ENCODE measurements around the gene ABCC2.

DNA sequence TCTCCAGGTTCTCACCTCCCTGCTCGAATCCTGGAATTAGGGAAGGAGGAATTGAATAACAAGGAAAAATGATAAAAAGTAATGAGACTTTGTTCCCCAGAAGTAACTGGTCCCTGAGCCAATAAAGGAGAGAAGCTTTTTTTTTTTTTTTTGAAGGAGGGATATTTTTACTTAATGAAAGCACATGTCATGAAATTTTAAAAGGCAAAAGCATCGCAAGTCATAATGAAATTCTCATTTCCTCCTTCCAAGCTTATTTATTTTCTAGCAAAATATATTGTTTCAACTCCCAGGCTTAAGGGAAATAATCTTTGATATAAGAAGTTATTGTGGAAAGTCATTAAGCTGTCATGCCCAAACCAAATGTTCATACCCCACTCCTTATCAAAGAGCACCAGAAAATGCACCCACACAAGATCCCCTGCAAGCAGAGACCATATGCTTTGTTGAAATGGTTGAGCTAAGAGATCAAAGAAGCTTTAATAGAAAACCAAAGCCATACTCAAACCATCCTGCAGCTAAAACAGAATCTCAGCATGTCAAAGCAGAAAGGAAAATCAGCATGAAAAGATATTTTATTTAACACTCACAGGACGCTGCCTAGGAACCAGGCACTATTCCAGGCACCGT lies 16.7 kb upstream of the ABCC2 start:
- TF ChIP-seq EZH2 (IDR thresholded peaks at IDR 0.05; ENCODE audit: insufficient read depth, poor library complexity, severe bottlenecking) (no peak), EZH2phosphoT487 (IDR thresholded peaks at IDR 0.05; ENCODE audit: insufficient read depth, low read depth) (no peak)
